HFF-Myc (cell line): ENCODE data around the gene RASGRP1.
A peak's percentile ranks its signal among the peaks of the same experiment; 100 is the strongest.

Experiments
- DNase-seq: peaks from one replicate; pipeline ENCODE4 v3.0.0-alpha.2; 2011; ENCODE audit warnings: low read depth; ENCODE audit errors: extremely low read depth
- H3K4me3 ChIP-seq: replicated peaks from 2 replicates; pipeline ENCODE4 v1.5.1; 2011; ENCODE audit warnings: low read depth, mild to moderate bottlenecking, control low read depth, low read length
- CTCF ChIP-seq: IDR thresholded peaks from 2 replicates; pipeline ENCODE4 v1.5.1; 2012; ENCODE audit warnings: mild to moderate bottlenecking, low read depth, low read length, control low read depth; ENCODE audit errors: missing control alignments

Gene RASGRP1

DNA sequence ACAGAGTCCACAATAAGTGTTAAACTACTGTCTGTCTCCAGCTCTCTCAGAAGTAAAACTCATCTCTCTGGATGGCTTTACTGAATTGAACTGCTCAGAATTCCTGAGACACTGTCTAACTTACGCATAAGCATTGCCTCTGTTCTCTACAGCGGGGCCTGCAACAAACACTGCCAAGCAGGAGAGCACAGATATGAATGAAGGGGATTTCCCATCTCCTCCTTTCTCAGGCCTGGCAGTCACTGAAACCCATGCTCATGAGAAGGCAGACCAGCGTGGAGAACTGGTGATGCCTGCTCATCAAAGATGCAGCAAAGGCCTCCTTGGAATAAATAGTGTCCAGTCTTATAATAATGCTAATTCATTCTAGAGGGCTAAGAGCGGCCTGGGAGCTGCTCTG lies 10.3 kb downstream of the RASGRP1 start:
- H3K4me3 ChIP-seq = no peak overlapping the region

DNA sequence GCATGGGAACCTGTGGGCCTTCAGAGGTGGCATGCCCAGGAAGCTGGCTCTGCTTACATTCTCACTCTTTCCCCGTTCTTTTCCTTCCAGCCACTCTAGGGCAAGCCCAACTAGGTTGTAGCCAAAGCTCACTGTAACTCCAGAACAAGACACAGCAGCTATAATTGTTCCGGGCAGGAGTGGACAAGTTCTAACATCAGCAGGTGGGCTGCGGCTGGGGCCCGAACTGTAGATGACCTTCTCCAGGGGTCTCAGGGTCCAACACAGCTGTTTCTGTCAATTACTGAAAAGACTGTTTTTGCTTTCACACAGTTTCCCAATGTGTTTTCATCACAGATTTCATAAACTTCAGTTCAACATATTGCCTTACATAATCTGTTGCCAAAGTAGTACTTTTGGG lies 11.5 kb downstream of the RASGRP1 start:
- DNase-seq = no peak
- no peak for TF ChIP-seq CTCF
- H3K4me3 ChIP-seq = no peak overlapping the region

More for the DNA sequence above, 10.3 kb downstream of the RASGRP1 start:
- no peak for DNase-seq
- TF ChIP-seq CTCF = no peak

GRCh38 chr15:38551720-38552648 lies 12.6 kb downstream of the RASGRP1 start:
- H3K4me3 ChIP-seq = no peak overlapping the region
- DNase-seq = no peak
- no peak for TF ChIP-seq CTCF

- TF ChIP-seq CTCF = no peak
- no peak for DNase-seq
- H3K4me3 ChIP-seq = no peak overlapping the region
These were observed 15.4 kb downstream of the RASGRP1 start for GRCh38 chr15:38549222-38549621.

GRCh38 chr15:38547255-38547997 lies 17.2 kb downstream of the RASGRP1 start:
- TF ChIP-seq CTCF = no peak
- peak; percentile 32 for DNase-seq
- H3K4me3 ChIP-seq = no peak overlapping the region

GRCh38 chr15:38545179-38545578 lies 19.4 kb downstream of the RASGRP1 start:
- H3K4me3 ChIP-seq = no peak overlapping the region
- DNase-seq = no peak
- TF ChIP-seq CTCF = no peak
